HG03103 (cell line): ENCODE data around the gene CDH23.

Experiments used
- ATAC-seq: cut with Tn5 transposase; IDR thresholded peaks from one replicate; pipeline ENCODE4 v1.9.1; 2021; ENCODE audit warnings: low read depth; ENCODE audit not compliant: unreplicated experiment

CDH23 gene

GRCh38 chr10:71437537-71438092 lies 40.9 kb downstream of the CDH23 start:
- ATAC-seq: no peak

GRCh38 chr10:71438761-71439160 lies 42.0 kb downstream of the CDH23 start:
- no peak for ATAC-seq

GRCh38 chr10:71439670-71440425 lies 43.1 kb downstream of the CDH23 start:
- ATAC-seq: no peak

- ATAC-seq: no peak
Measured at GRCh38 chr10:71440506-71441035, 43.9 kb downstream of the CDH23 start.

- ATAC-seq: no peak
Measured at GRCh38 chr10:71442000-71442399, 45.3 kb downstream of the CDH23 start.

- no peak for ATAC-seq
Measured at GRCh38 chr10:71442859-71443570, 46.3 kb downstream of the CDH23 start.

GRCh38 chr10:71443676-71444075 lies 47.0 kb downstream of the CDH23 start:
- ATAC-seq: no peak

- ATAC-seq: no peak
Measured at GRCh38 chr10:71444284-71445054, 47.7 kb downstream of the CDH23 start.

- ATAC-seq: no peak
Measured at GRCh38 chr10:71447676-71448075, 51.0 kb downstream of the CDH23 start.

GRCh38 chr10:71448146-71448545 lies 51.4 kb downstream of the CDH23 start:
- ATAC-seq: no peak

- ATAC-seq: no peak
Measured at GRCh38 chr10:71449026-71449425, 52.3 kb downstream of the CDH23 start.

GRCh38 chr10:71451754-71452153 lies 55.0 kb downstream of the CDH23 start:
- no peak for ATAC-seq

- ATAC-seq: no peak
Measured at GRCh38 chr10:71453186-71453585, 56.5 kb downstream of the CDH23 start.

- no peak for ATAC-seq
Measured at GRCh38 chr10:71454347-71454746, 57.6 kb downstream of the CDH23 start.

GRCh38 chr10:71455035-71455434 lies 58.3 kb downstream of the CDH23 start:
- ATAC-seq: no peak

- no peak for ATAC-seq
Measured at GRCh38 chr10:71456631-71457030, 59.9 kb downstream of the CDH23 start.

- ATAC-seq: no peak
Measured at GRCh38 chr10:71457908-71458307, 61.2 kb downstream of the CDH23 start.

- no peak for ATAC-seq
Measured at GRCh38 chr10:71458387-71458786, 61.7 kb downstream of the CDH23 start.

- ATAC-seq: no peak
Measured at GRCh38 chr10:71459513-71459912, 62.8 kb downstream of the CDH23 start.

- no peak for ATAC-seq
Measured at GRCh38 chr10:71460615-71461014, 63.9 kb downstream of the CDH23 start.

- no peak for ATAC-seq
Measured at GRCh38 chr10:71461457-71461856, 64.7 kb downstream of the CDH23 start.
